HL-60 (cell line): ENCODE measurements around the gene POC1A.

ENCODE experiments used
- DNase-seq, 2 experiments: peaks; one replicate each; pipeline ENCODE4 v3.0.0-alpha.2; 2010 to 2020; ENCODE audit warnings: low read depth in 1 of 2, low spot score in 1 of 2
- H3K27ac ChIP-seq: fragments of 250-450 bp; sonication (Bioruptor Pico); replicated peaks from 2 replicates; pipeline ENCODE4 v1.5.1; 2020; ENCODE audit warnings: mild to moderate bottlenecking, moderate library complexity
- H3K27me3 ChIP-seq: fragments of 250-450 bp; sonication (Bioruptor Pico); 2 replicates; pipeline ENCODE4 v1.5.1; 2021; ENCODE audit warnings: mild to moderate bottlenecking, moderate library complexity; ENCODE audit not compliant: insufficient read depth, poor library complexity, severe bottlenecking
- H3K4me3 ChIP-seq: replicated peaks from 2 replicates; pipeline ENCODE4 v1.5.1; 2011; ENCODE audit warnings: mild to moderate bottlenecking, control low read depth, low read length; ENCODE audit not compliant: insufficient read depth
- CTCF ChIP-seq: IDR thresholded peaks from one replicate; pipeline ENCODE4 v1.5.1; 2011; ENCODE audit warnings: low read length, control low read depth, inconsistent platforms; ENCODE audit not compliant: insufficient read depth
- GABPA ChIP-seq: IDR thresholded peaks from 2 replicates; pipeline ENCODE4 v1.6.1; 2012; ENCODE audit warnings: low read depth
- POLR2AphosphoS5 ChIP-seq: IDR thresholded peaks from 2 replicates; pipeline ENCODE4 v1.6.1; 2012; ENCODE audit warnings: low read depth
- REST ChIP-seq: IDR thresholded peaks from 2 replicates; pipeline ENCODE4 v1.6.1; 2012; ENCODE audit warnings: low read depth; ENCODE audit not compliant: insufficient replicate concordance
- SPI1 ChIP-seq: IDR thresholded peaks from 2 replicates; pipeline ENCODE4 v1.6.1; 2012; ENCODE audit warnings: low read depth, mild to moderate bottlenecking, borderline replicate concordance

The POC1A gene

GRCh38 chr3:52082951-52083350 lies 71.3 kb downstream of the POC1A start:
- TF ChIP-seq CTCF (no peak), REST (no peak), GABPA (no peak), SPI1 (no peak), POLR2AphosphoS5 (no peak)
- no peak for DNase-seq

GRCh38 chr3:52080830-52081719 lies 73.1 kb downstream of the POC1A start:
- Histone ChIP-seq H3K27me3 (no peaks in the 10 kb centered on the region), H3K4me3 (no peak overlapping the region), H3K27ac (no peak overlapping the region)
- DNase-seq: no peak
- TF ChIP-seq GABPA (no peak), CTCF (no peak), REST (no peak), SPI1 (no peak), POLR2AphosphoS5 (no peak)

More at GRCh38 chr3:52082951-52083350, 71.3 kb downstream of the POC1A start:
- no peaks in the 10 kb centered on the region for H3K27me3 ChIP-seq
- no peak overlapping the region for H3K4me3 ChIP-seq
- H3K27ac ChIP-seq: no peak overlapping the region

- Histone ChIP-seq H3K27me3 (no peaks in the 10 kb centered on the region), H3K4me3 (no peak overlapping the region), H3K27ac (no peak overlapping the region)
- no peak for DNase-seq
- no peak for TF ChIP-seq REST
Measured at GRCh38 chr3:52079958-52080357, 74.3 kb downstream of the POC1A start.
